Mucosa of descending colon (tissue), 3 donors: ENCODE results near the gene PLXDC2. TPM values are rescaled to one million over a fixed set of nuclear protein-coding genes. Genes with fewer than 3 reads are reported as not detected.

Experiments used
- ATAC-seq: fragments of 200-7000 bp; cut with Tn5 transposase; one replicate; pipeline ENCODE4 v1.9.1; 2020; ENCODE audit warnings: mild to moderate bottlenecking, moderate library complexity
- DNase-seq, 3 donors: peaks; one replicate each; pipeline ENCODE4 v3.0.0-alpha.2; 2020
- H3K36me3 ChIP-seq: fragments of 200-600 bp; one replicate; pipeline ENCODE4 v1.8.0; 2021; ENCODE audit warnings: low read depth, mild to moderate bottlenecking
- H3K4me1 ChIP-seq: fragments of 200-600 bp; one replicate; pipeline ENCODE4 v1.8.0; 2021; ENCODE audit warnings: low read depth, mild to moderate bottlenecking
- H3K4me3 ChIP-seq: fragments of 200-600 bp; one replicate; pipeline ENCODE4 v1.8.0; 2021; ENCODE audit warnings: mild to moderate bottlenecking
- H3K9me3 ChIP-seq: fragments of 200-600 bp; one replicate; pipeline ENCODE4 v1.8.0; 2021; ENCODE audit warnings: mild to moderate bottlenecking
- CTCF ChIP-seq: fragments of 200-600 bp; IDR thresholded peaks from one replicate; pipeline ENCODE4 v1.8.0; 2022; ENCODE audit warnings: antibody characterized with exemption, mild to moderate bottlenecking
- intact Hi-C, 2 donors: fragments of 100-400 bp; cut with DNase I in 1 of 2; cut with micrococcal nuclease in 1 of 2; formaldehyde crosslinking; loops; one replicate each; pipeline versions ENCODE4 v1.11.0 to v1.11.1; 2022; cut with DNase I, micrococcal nuclease
- total RNA-seq, 3 donors: library from RNA; stranded (reverse); fragmentation: NEBNext Ultra II Directional in 2 of 3; extraction: Animal tissue kit (Norgen Biotek cat#: 25700) in 2 of 3; gene quantifications; one replicate each; pipeline versions ENCODE4 v1.2.1 to v1.2.4, GENCODE V29; 2021 to 2023
- donor health status: DM: no; HTN: no; CAD: no; lungs with moderate emphysema.
- donor health status: DM: no; HTN: no; CAD: no.
- donor health status: DM: no; HTN: yes; CAD: no.

PLXDC2 gene
- total RNA-seq, 3 donors from 2014 or later: 19.9 to 31.6 (median 30.3) TPM

GRCh38 chr10:19935176-19935575 is 118.9 kb downstream of the PLXDC2 start:
- Histone ChIP-seq H3K9me3 (no peaks in the 10 kb centered on the region), H3K4me3 (no peak overlapping the region), H3K36me3 (no peaks in the 10 kb centered on the region), H3K4me1 (peaks cover 19% of the 10 kb centered on the region)
- DNase-seq (no peak), ATAC-seq (no peak)
- no peak for TF ChIP-seq CTCF
- intact Hi-C loops: no loop called here

- Histone ChIP-seq H3K4me3 (no peak overlapping the region), H3K9me3 (no peaks in the 10 kb centered on the region), H3K4me1 (peaks cover 11% of the 10 kb centered on the region), H3K36me3 (no peaks in the 10 kb centered on the region)
- ATAC-seq: no peak
- TF ChIP-seq CTCF: no peak
- DNase-seq: no peak
- intact Hi-C loops: no loop called here
Measured at GRCh38 chr10:19936289-19936688, 120.1 kb downstream of the PLXDC2 start.

GRCh38 chr10:19937989-19938388 is 121.8 kb downstream of the PLXDC2 start:
- no peak for TF ChIP-seq CTCF
- intact Hi-C loops: no loop called here
- ATAC-seq: no peak

GRCh38 chr10:19941206-19941880 is 125.1 kb downstream of the PLXDC2 start:
- intact Hi-C loops: no loop called here
- H3K4me3 ChIP-seq: no peak overlapping the region
- no peaks in the 10 kb centered on the region for H3K9me3 ChIP-seq
- TF ChIP-seq CTCF: no peak
- no peaks in the 10 kb centered on the region for H3K4me1 ChIP-seq
- ATAC-seq (no peak), DNase-seq (no peak)
- H3K36me3 ChIP-seq: no peaks in the 10 kb centered on the region

More at GRCh38 chr10:19937989-19938388, 121.8 kb downstream of the PLXDC2 start:
- no peaks in the 10 kb centered on the region for H3K36me3 ChIP-seq
- no peak overlapping the region for H3K4me3 ChIP-seq
- no peaks in the 10 kb centered on the region for H3K9me3 ChIP-seq
- H3K4me1 ChIP-seq: no peaks in the 10 kb centered on the region
- no peak for DNase-seq

DNA sequence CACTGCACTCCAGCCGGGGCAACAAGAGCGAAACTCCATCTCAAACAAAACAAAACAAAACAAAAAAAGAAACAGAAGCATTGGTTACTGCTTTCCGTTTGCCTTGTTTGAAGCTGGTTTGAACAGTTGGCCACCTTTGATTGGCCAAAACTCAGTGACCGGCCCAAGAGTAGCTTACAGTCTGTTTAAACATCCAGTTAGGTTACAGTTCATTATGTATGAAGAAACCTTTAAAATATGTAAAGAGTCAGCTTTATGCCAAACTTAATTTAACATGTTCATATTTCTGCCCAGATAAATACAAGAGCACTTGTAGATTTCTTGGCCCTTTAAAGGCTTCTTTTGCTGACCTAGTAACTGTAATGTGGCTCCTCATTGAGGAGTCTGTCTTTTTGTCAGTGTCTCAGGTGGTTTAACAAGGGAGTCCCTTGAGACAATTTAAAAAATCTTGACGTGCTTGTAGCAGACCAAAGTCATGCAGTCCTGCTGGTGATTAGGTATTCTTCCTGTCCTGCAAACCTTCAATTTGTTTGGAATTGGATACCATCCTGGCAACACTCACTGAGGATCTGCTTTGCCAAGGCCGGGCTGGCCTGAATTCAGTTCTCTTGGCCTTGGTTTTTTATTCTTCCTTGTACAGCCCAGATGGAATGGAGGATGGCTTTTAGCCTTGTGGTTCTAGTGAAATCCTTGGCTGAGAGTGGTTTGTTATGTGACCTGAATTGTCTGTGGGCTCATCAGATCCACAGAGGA is 128.9 kb downstream of the PLXDC2 start:
- Histone ChIP-seq H3K9me3 (no peaks in the 10 kb centered on the region), H3K4me1 (no peaks in the 10 kb centered on the region), H3K36me3 (no peaks in the 10 kb centered on the region), H3K4me3 (no peak overlapping the region)
- TF ChIP-seq CTCF: no peak
- intact Hi-C loops: no loop called here
- ATAC-seq: no peak
- no peak for DNase-seq
